Hepatocyte (in vitro differentiated cells): ENCODE data around the gene SRGN.

ENCODE experiments used
- CTCF ChIP-seq: fragments of 200-600 bp; sonication (generic); IDR thresholded peaks from 2 replicates; pipeline ENCODE4 v1.5.1; 2016; ENCODE audit warnings: antibody characterized with exemption, mild to moderate bottlenecking; ENCODE audit not compliant: poor library complexity
- EZH2 ChIP-seq: fragments of 200-600 bp; sonication (generic); IDR thresholded peaks from 2 replicates; pipeline ENCODE4 v1.6.1; 2016; ENCODE audit warnings: antibody characterized with exemption, mild to moderate bottlenecking, borderline replicate concordance

- TF ChIP-seq CTCF (no peak), EZH2 (no peak)
These were observed 1.8 kb upstream of the SRGN start for GRCh38 chr10:69086001-69086509.
